ENCODE results near the gene ILF2.

DNA sequence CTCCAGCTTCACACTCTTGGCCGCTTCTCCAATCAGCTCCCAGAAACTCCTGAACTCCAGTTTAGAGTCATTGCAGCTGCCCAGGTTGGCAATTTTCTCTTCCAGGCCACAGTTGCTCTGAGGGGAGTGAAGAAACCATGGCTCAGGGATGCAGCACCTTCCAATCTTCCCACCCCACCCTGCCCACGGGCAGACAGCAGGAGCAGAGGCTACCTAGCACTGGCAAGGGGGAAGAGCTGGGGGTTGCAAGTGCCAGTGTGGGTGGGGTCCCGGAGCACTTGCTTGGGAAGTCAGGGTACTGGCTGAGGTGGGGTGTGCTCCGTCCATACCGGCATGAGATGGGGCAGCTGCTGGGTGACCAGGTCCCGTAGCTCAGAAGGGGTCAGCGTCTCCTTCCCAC is 55.9 kb downstream of the ILF2 start:
- TF ChIP-seq CEBPB (IDR thresholded peaks at IDR 0.05), result no peak
- no peak for TF ChIP-seq RAD21 (IDR thresholded peaks at IDR 0.05; ENCODE audit: low read depth)
- no peak for TF ChIP-seq CREB1 (IDR thresholded peaks at IDR 0.05; ENCODE audit: low read depth)
- TF ChIP-seq TCF12 (IDR thresholded peaks at IDR 0.05; ENCODE audit: low read depth), result no peak
- TF ChIP-seq YY1 (IDR thresholded peaks at IDR 0.05; ENCODE audit: low read depth), result no peak
- TF ChIP-seq, protein P1, sequence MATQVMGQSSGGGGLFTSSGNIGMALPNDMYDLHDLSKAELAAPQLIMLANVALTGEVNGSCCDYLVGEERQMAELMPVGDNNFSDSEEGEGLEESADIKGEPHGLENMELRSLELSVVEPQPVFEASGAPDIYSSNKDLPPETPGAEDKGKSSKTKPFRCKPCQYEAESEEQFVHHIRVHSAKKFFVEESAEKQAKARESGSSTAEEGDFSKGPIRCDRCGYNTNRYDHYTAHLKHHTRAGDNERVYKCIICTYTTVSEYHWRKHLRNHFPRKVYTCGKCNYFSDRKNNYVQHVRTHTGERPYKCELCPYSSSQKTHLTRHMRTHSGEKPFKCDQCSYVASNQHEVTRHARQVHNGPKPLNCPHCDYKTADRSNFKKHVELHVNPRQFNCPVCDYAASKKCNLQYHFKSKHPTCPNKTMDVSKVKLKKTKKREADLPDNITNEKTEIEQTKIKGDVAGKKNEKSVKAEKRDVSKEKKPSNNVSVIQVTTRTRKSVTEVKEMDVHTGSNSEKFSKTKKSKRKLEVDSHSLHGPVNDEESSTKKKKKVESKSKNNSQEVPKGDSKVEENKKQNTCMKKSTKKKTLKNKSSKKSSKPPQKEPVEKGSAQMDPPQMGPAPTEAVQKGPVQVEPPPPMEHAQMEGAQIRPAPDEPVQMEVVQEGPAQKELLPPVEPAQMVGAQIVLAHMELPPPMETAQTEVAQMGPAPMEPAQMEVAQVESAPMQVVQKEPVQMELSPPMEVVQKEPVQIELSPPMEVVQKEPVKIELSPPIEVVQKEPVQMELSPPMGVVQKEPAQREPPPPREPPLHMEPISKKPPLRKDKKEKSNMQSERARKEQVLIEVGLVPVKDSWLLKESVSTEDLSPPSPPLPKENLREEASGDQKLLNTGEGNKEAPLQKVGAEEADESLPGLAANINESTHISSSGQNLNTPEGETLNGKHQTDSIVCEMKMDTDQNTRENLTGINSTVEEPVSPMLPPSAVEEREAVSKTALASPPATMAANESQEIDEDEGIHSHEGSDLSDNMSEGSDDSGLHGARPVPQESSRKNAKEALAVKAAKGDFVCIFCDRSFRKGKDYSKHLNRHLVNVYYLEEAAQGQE (IDR thresholded peaks at IDR 0.05; ENCODE audit: low read depth), result no peak
- TF ChIP-seq EP300 (IDR thresholded peaks at IDR 0.05; ENCODE audit: borderline replicate concordance), result no peak
- TF ChIP-seq TAF1 (IDR thresholded peaks at IDR 0.05; ENCODE audit: low read depth), result no peak
- no peak for TF ChIP-seq FOXM1 (IDR thresholded peaks at IDR 0.05; ENCODE audit: borderline replicate concordance, low read depth)
